SK-N-SH (cell line): ENCODE measurements around the gene OR2H1. TPM values are rescaled to one million over a fixed set of nuclear protein-coding genes. Genes with fewer than 3 reads are reported as not detected.

Experiments
- CTCF ChIA-PET: fragments of 300-600, 350-600 bp; formaldehyde crosslinking; extraction: SDS; loops from one replicate; lab custom pipeline; 2021; lab: Yijun Ruan, JAX
- POLR2A ChIA-PET: fragments of 350-600 bp; sonication (Branson Sonifier 250); formaldehyde crosslinking; extraction: SDS; loops from one replicate; lab custom pipeline; 2020; ENCODE audit warnings: antibody characterized with exemption, inconsistent platforms; lab: Yijun Ruan, JAX
- DNase-seq: peaks from one replicate; pipeline ENCODE4 v3.0.0; 2012
- H2AFZ ChIP-seq: fragments of 200-600 bp; sonication (generic); 2 replicates; pipeline ENCODE4 v1.8.1; 2016; ENCODE audit warnings: antibody characterized with exemption, mild to moderate bottlenecking, low read depth
- H3F3A ChIP-seq: fragments of 200-600 bp; sonication (generic); replicated peaks from 2 replicates; pipeline ENCODE3; 2016; ENCODE audit warnings: antibody characterized with exemption, mild to moderate bottlenecking; ENCODE audit not compliant: insufficient read depth
- H3K27ac ChIP-seq, 2 experiments: fragments of 200-500 bp in 1 of 2; fragments of 200-600 bp in 1 of 2; sonication (Bioruptor generic) in 1 of 2; sonication (generic), shearing (Covaris generic) in 1 of 2; 2 replicates each; pipeline versions ENCODE4 v1.5.1 to v1.6.1; 2014 to 2016; ENCODE audit warnings: low read depth in 2 of 2, inconsistent platforms in 1 of 2, low read length in 1 of 2, mild to moderate bottlenecking in 1 of 2, mixed read lengths in 1 of 2
- H3K27me3 ChIP-seq: fragments of 200-600 bp; sonication (generic), shearing (Covaris generic); 2 replicates; pipeline ENCODE4 v1.6.1; 2016; ENCODE audit warnings: mixed run types; ENCODE audit not compliant: insufficient read depth
- H3K36me3 ChIP-seq, 2 experiments: fragments of 200-500 bp in 1 of 2; fragments of 200-600 bp in 1 of 2; sonication (Bioruptor generic) in 1 of 2; sonication (generic) in 1 of 2; replicated peaks in 1 of 2; 2 replicates each; pipeline versions ENCODE3 to v1.5.1; 2014 to 2016; ENCODE audit warnings: low read length in 1 of 2, mild to moderate bottlenecking in 1 of 2; ENCODE audit not compliant: insufficient read depth in 2 of 2, control insufficient read depth in 1 of 2
- H3K4me1 ChIP-seq, 2 experiments: fragments of 200-500 bp in 1 of 2; fragments of 200-600 bp in 1 of 2; sonication (Bioruptor generic) in 1 of 2; sonication (generic), shearing (Covaris generic) in 1 of 2; 2 replicates each; pipeline versions ENCODE4 v1.5.1 to v1.6.1; 2014 to 2016; ENCODE audit warnings: low read depth in 1 of 2, low read length in 1 of 2, mixed run types in 1 of 2; ENCODE audit not compliant: insufficient read depth in 2 of 2, control insufficient read depth in 1 of 2
- H3K4me2 ChIP-seq: fragments of 200-600 bp; sonication (generic), shearing (Covaris generic); 2 replicates; pipeline ENCODE4 v1.6.1; 2017; ENCODE audit warnings: mixed run types
- H3K4me3 ChIP-seq, 2 experiments: fragments of 200-500 bp in 1 of 2; fragments of 200-600 bp in 1 of 2; sonication (Bioruptor generic) in 1 of 2; sonication (generic), shearing (Covaris generic) in 1 of 2; 2 replicates each; pipeline versions ENCODE4 v1.5.1 to v1.8.1; 2014 to 2016; ENCODE audit warnings: low read depth in 2 of 2, inconsistent platforms in 1 of 2, low read length in 1 of 2, mild to moderate bottlenecking in 1 of 2, mixed read lengths in 1 of 2, moderate library complexity in 1 of 2
- H3K79me2 ChIP-seq: fragments of 200-600 bp; sonication (generic); 2 replicates; pipeline ENCODE4 v1.8.1; 2017; ENCODE audit warnings: mild to moderate bottlenecking; ENCODE audit not compliant: insufficient read depth
- H3K9ac ChIP-seq: fragments of 200-600 bp; sonication (generic); 2 replicates; pipeline ENCODE4 v1.6.1; 2017; ENCODE audit warnings: mixed run types
- H3K9me2 ChIP-seq: fragments of 200-600 bp; sonication (generic); 2 replicates; pipeline ENCODE4 v1.6.1; 2017; ENCODE audit warnings: mixed run types
- H3K9me3 ChIP-seq: fragments of 200-600 bp; sonication (generic); 2 replicates; pipeline ENCODE4 v1.6.1; 2017; ENCODE audit warnings: mixed run types, mild to moderate bottlenecking, moderate library complexity
- H4K20me1 ChIP-seq: fragments of 200-600 bp; sonication (generic); 2 replicates; pipeline ENCODE4 v1.6.1; 2017; ENCODE audit warnings: mild to moderate bottlenecking, mixed run types; ENCODE audit not compliant: insufficient read depth
- CHD2 ChIP-seq: fragments of 150-350 bp; IDR thresholded peaks from 2 replicates; pipeline ENCODE4 v1.6.1; 2018; ENCODE audit warnings: low read length; ENCODE audit not compliant: partially characterized antibody
- FOXJ3 ChIP-seq: sonication (generic); formaldehyde crosslinking; IDR thresholded peaks from 2 replicates; pipeline ENCODE4 v1.5.1; 2020; ENCODE audit warnings: mild to moderate bottlenecking, missing genetic modification reagents
- FOXM1 ChIP-seq: IDR thresholded peaks from 2 replicates; pipeline ENCODE4 v1.4.0; 2012; ENCODE audit warnings: low read depth, mild to moderate bottlenecking
- GATA2 ChIP-seq: sonication (generic); formaldehyde crosslinking; IDR thresholded peaks from 2 replicates; pipeline ENCODE4 v1.5.0; 2020; ENCODE audit warnings: mild to moderate bottlenecking, missing genetic modification reagents
- JUND ChIP-seq: IDR thresholded peaks from 2 replicates; pipeline ENCODE4 v1.4.0; 2012
- MXI1 ChIP-seq: IDR thresholded peaks from 2 replicates; pipeline ENCODE4 v1.6.1; 2012; ENCODE audit warnings: mild to moderate bottlenecking, low read depth, low read length, improper control_type of control experiment
- NFIC ChIP-seq: IDR thresholded peaks from 2 replicates; pipeline ENCODE4 v1.4.0; 2012; ENCODE audit warnings: borderline replicate concordance
- NRF1 ChIP-seq: IDR thresholded peaks from 2 replicates; pipeline ENCODE4 v1.6.1; 2012; ENCODE audit warnings: low read depth, mild to moderate bottlenecking, low read length
- POLR2AphosphoS5 ChIP-seq: IDR thresholded peaks from 2 replicates; pipeline ENCODE4 v1.6.1; 2012; ENCODE audit warnings: low read depth, low read length
- RAD21 ChIP-seq: IDR thresholded peaks from 2 replicates; pipeline ENCODE4 v1.6.1; 2012; ENCODE audit warnings: mild to moderate bottlenecking, low read length
- RCOR1 ChIP-seq: fragments of 150-350 bp; IDR thresholded peaks from 2 replicates; pipeline ENCODE4 v1.6.1; 2017; ENCODE audit warnings: antibody characterized with exemption, low read length
- REST ChIP-seq: IDR thresholded peaks from 2 replicates; pipeline ENCODE4 v1.6.1; 2012; ENCODE audit warnings: mild to moderate bottlenecking, low read depth, low read length, moderate library complexity
- RXRA ChIP-seq: IDR thresholded peaks from 2 replicates; pipeline ENCODE4 v1.4.0; 2012; ENCODE audit warnings: low read depth, mild to moderate bottlenecking, borderline replicate concordance
- SIN3A ChIP-seq: IDR thresholded peaks from 2 replicates; pipeline ENCODE4 v1.6.1; 2012; ENCODE audit warnings: low read depth, mild to moderate bottlenecking, low read length, moderate library complexity, borderline replicate concordance
- SMC3 ChIP-seq: IDR thresholded peaks from 2 replicates; pipeline ENCODE4 v1.6.1; 2012; ENCODE audit warnings: low read depth, low read length, improper control_type of control experiment
- TAF1 ChIP-seq: IDR thresholded peaks from 2 replicates; pipeline ENCODE4 v1.6.1; 2012; ENCODE audit warnings: low read depth, mild to moderate bottlenecking, low read length, moderate library complexity, borderline replicate concordance
- TEAD4 ChIP-seq: IDR thresholded peaks from 2 replicates; pipeline ENCODE4 v1.4.0; 2012; ENCODE audit warnings: mild to moderate bottlenecking, borderline replicate concordance; ENCODE audit not compliant: insufficient read depth
- WGBS: methylation state at CpG from one replicate; pipeline ENCODE4 v1.1.6; 2017; ENCODE audit warnings: low lambda C conversion rate; 5-methylcytosine and 5-hydroxymethylcytosine counted together
- polyA plus RNA-seq, 3 experiments: library from polyadenylated mRNA; depleted of rRNA; stranded (reverse); fragments of >200 nt; gene quantifications; 2 replicates each; pipeline ENCODE4 v1.2.3, GENCODE V29; 2012
- TF ChIP-seq, protein P1 (sequence below): IDR thresholded peaks from 2 replicates; pipeline ENCODE4 v1.4.0; 2012; ENCODE audit warnings: low read depth
- TF ChIP-seq, protein P2 (sequence below): fragments of 150-350 bp; IDR thresholded peaks from 2 replicates; pipeline ENCODE4 v1.6.1; 2016; ENCODE audit warnings: mild to moderate bottlenecking, low read depth, low read length
- TF ChIP-seq, protein P3 (sequence below): IDR thresholded peaks from 2 replicates; pipeline ENCODE4 v1.4.0; 2012; ENCODE audit warnings: low read depth, borderline replicate concordance
- TF ChIP-seq, protein P4 (sequence below): IDR thresholded peaks from 2 replicates; pipeline ENCODE4; 2012

Gene OR2H1
- polyA plus RNA-seq, 1 of the 3 experiments (the other 2 are of a cell fraction), result not detected

- Histone ChIP-seq H3K27ac (no peak overlapping the region), H3K4me3 (no peak overlapping the region), H3K4me1 (no peaks in the 10 kb centered on the region), H3K9me3 (no peaks in the 10 kb centered on the region), H2AFZ (no peak overlapping the region), H3K9me2 (no peaks in the 10 kb centered on the region), H3K36me3 (no peaks in the 10 kb centered on the region), H4K20me1 (no peaks in the 10 kb centered on the region), H3F3A (no peaks in the 10 kb centered on the region), H3K27me3 (peaks cover 6% of the 10 kb centered on the region), H3K9ac (no peak overlapping the region), H3K79me2 (no peaks in the 10 kb centered on the region), H3K4me2 (no peak overlapping the region)
- 3% methylated on average over 3 of the region's 3 CpGs for WGBS
- no peak for TF ChIP-seq TAF1
- TF ChIP-seq, protein P1, sequence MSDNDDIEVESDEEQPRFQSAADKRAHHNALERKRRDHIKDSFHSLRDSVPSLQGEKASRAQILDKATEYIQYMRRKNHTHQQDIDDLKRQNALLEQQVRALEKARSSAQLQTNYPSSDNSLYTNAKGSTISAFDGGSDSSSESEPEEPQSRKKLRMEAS, result no peak
- TF ChIP-seq TEAD4, result no peak
- TF ChIP-seq, protein P2, sequence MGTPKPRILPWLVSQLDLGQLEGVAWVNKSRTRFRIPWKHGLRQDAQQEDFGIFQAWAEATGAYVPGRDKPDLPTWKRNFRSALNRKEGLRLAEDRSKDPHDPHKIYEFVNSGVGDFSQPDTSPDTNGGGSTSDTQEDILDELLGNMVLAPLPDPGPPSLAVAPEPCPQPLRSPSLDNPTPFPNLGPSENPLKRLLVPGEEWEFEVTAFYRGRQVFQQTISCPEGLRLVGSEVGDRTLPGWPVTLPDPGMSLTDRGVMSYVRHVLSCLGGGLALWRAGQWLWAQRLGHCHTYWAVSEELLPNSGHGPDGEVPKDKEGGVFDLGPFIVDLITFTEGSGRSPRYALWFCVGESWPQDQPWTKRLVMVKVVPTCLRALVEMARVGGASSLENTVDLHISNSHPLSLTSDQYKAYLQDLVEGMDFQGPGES, result no peak
- TF ChIP-seq CHD2, result no peak
- TF ChIP-seq FOXJ3 (CRISPR knock-in tag), result no peak
- no peak for TF ChIP-seq FOXM1
- TF ChIP-seq JUND, result no peak
- ChIA-PET CTCF (no interaction called here), POLR2A (no interaction called here)
- DNase-seq, result no peak
Measured at GRCh38 chr6:29419516-29419915, 37.4 kb upstream of the OR2H1 start.

GRCh38 chr6:29424168-29424567 lies 32.8 kb upstream of the OR2H1 start:
- 7% methylated on average over 2 of the region's 2 CpGs for WGBS
- H3K9me2 ChIP-seq, result no peaks in the 10 kb centered on the region
- H3K9ac ChIP-seq, result no peak overlapping the region
- H3K9me3 ChIP-seq, result no peaks in the 10 kb centered on the region
- no peaks in the 10 kb centered on the region for H4K20me1 ChIP-seq
- ChIA-PET CTCF (no interaction called here), POLR2A (no interaction called here)
- H2AFZ ChIP-seq, result no peak overlapping the region
- no peaks in the 10 kb centered on the region for H3K79me2 ChIP-seq
- H3K4me2 ChIP-seq, result no peak overlapping the region
- H3K4me3 ChIP-seq, result no peak overlapping the region
- H3K36me3 ChIP-seq, result no peaks in the 10 kb centered on the region
- no peak overlapping the region for H3K27ac ChIP-seq
- H3F3A ChIP-seq, result no peaks in the 10 kb centered on the region
- no peaks in the 10 kb centered on the region for H3K4me1 ChIP-seq
- H3K27me3 ChIP-seq, result peaks cover 28% of the 10 kb centered on the region
- DNase-seq, result no peak
- no peak for TF ChIP-seq RAD21
- TF ChIP-seq NFIC, result no peak
- TF ChIP-seq, protein P3, sequence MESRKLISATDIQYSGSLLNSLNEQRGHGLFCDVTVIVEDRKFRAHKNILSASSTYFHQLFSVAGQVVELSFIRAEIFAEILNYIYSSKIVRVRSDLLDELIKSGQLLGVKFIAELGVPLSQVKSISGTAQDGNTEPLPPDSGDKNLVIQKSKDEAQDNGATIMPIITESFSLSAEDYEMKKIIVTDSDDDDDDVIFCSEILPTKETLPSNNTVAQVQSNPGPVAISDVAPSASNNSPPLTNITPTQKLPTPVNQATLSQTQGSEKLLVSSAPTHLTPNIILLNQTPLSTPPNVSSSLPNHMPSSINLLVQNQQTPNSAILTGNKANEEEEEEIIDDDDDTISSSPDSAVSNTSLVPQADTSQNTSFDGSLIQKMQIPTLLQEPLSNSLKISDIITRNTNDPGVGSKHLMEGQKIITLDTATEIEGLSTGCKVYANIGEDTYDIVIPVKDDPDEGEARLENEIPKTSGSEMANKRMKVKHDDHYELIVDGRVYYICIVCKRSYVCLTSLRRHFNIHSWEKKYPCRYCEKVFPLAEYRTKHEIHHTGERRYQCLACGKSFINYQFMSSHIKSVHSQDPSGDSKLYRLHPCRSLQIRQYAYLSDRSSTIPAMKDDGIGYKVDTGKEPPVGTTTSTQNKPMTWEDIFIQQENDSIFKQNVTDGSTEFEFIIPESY, result no peak
- no peak for TF ChIP-seq RCOR1
- no peak for TF ChIP-seq REST
- TF ChIP-seq SIN3A, result no peak
- TF ChIP-seq GATA2 (CRISPR knock-in tag), result no peak
- TF ChIP-seq SMC3, result no peak
- TF ChIP-seq, protein P4, sequence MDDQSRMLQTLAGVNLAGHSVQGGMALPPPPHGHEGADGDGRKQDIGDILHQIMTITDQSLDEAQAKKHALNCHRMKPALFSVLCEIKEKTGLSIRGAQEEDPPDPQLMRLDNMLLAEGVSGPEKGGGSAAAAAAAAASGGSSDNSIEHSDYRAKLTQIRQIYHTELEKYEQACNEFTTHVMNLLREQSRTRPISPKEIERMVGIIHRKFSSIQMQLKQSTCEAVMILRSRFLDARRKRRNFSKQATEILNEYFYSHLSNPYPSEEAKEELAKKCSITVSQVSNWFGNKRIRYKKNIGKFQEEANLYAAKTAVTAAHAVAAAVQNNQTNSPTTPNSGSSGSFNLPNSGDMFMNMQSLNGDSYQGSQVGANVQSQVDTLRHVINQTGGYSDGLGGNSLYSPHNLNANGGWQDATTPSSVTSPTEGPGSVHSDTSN, result no peak
- no peak for TF ChIP-seq RXRA
- no peak for TF ChIP-seq NRF1
- TF ChIP-seq MXI1, result no peak
- TF ChIP-seq TEAD4, result no peak
- TF ChIP-seq POLR2AphosphoS5, result no peak
- no peak for TF ChIP-seq JUND
